Large intestine (tissue), 12 donors: Measurements from ENCODE around the gene FLACC1. TPM values are rescaled to one million over a fixed set of nuclear protein-coding genes. Genes with fewer than 3 reads are reported as not detected.

Experiments
- DNase-seq, 2 donors: peaks; one replicate each; pipeline versions ENCODE4 v3.0.0 to v3.0.0-alpha.2; 2013
- H3K27ac ChIP-seq: one replicate; pipeline ENCODE4 v1.5.1; 2013; ENCODE audit warnings: low read length
- H3K27me3 ChIP-seq: 2 replicates; pipeline ENCODE4 v1.6.1; 2013; ENCODE audit warnings: low read length; ENCODE audit not compliant: control insufficient read depth, insufficient read depth
- H3K36me3 ChIP-seq: 2 replicates; pipeline ENCODE4 v1.6.1; 2013; ENCODE audit warnings: low read length; ENCODE audit not compliant: control insufficient read depth, insufficient read depth
- H3K4me1 ChIP-seq: one replicate; pipeline ENCODE4 v1.6.1; 2013; ENCODE audit warnings: low read length; ENCODE audit not compliant: control insufficient read depth, insufficient read depth
- H3K4me3 ChIP-seq: one replicate; pipeline ENCODE4 v1.5.1; 2013; ENCODE audit warnings: low read length
- H3K9me3 ChIP-seq: one replicate; pipeline ENCODE4 v1.6.1; 2013; ENCODE audit warnings: mild to moderate bottlenecking, low read depth, low read length, moderate library complexity; ENCODE audit not compliant: control insufficient read depth
- WGBS: methylation state at CpG from one replicate; pipeline ENCODE4 v1.1.5; 2013; ENCODE audit warnings: low lambda C conversion rate; ENCODE audit not compliant: insufficient coverage; 5-methylcytosine and 5-hydroxymethylcytosine counted together
- long read RNA-seq, 11 donors: transcript quantifications; one replicate each; lab custom pipeline, GENCODE V29; 2026
- polyA plus RNA-seq: library from polyadenylated mRNA; unstranded; fragments of 120-200 nt; gene quantifications from one replicate; pipeline ENCODE4 v1.2.1, GENCODE V29; 2013

FLACC1 gene
- polyA plus RNA-seq: 0.76 TPM
- long read RNA-seq, donor 1: 0 reads
- long read RNA-seq, donor 2: 0 reads
- long read RNA-seq, donor 3: 0 reads
- long read RNA-seq, donor 4: 0 reads
- long read RNA-seq, donor 5: 0 reads
- long read RNA-seq, donor 6: 0 reads
- long read RNA-seq, donor 7, partial matches to known transcripts: 8 of 8 reads
- long read RNA-seq, donor 7, other reads (novel, unspliced or antisense): 0 of 8 reads
- long read RNA-seq, donor 8: 0 reads
- long read RNA-seq, donor 9: 0 reads
- long read RNA-seq, donor 10: 0 reads
- long read RNA-seq, donor 11: 0 reads

GRCh38 chr2:201357221-201357620, at the start of gene FLACC1:
TSS of gene FLACC1 (minus strand) at chr2:201357345. CDS start at chr2:201351404, 5,941 bp downstream.
- Histone ChIP-seq H3K9me3 (no peaks in the 10 kb centered on the region), H3K4me1 (no peaks in the 10 kb centered on the region), H3K27ac (no peak within 1 kb of the TSS), H3K4me3 (no peak within 1 kb of the TSS), H3K36me3 (peaks cover 9% of the 10 kb centered on the region), H3K27me3 (no peaks in the 10 kb centered on the region)
- WGBS: 57% methylated on average over 1 of the region's 1 CpG
- peak; percentile 38 to 79 for DNase-seq

- peaks cover 28% of the 10 kb centered on the region for H3K4me1 ChIP-seq
- peaks cover 4% of the 10 kb centered on the region for H3K36me3 ChIP-seq
- peak; percentile 48 to 78 for DNase-seq
- WGBS: 50% methylated on average over 2 of the region's 3 CpGs
- H3K27ac ChIP-seq: peak overlapping the region; percentile 79
- H3K9me3 ChIP-seq: no peaks in the 10 kb centered on the region
- H3K27me3 ChIP-seq: no peaks in the 10 kb centered on the region
- no peak overlapping the region for H3K4me3 ChIP-seq
Observed at GRCh38 chr2:201406077-201406662, 49.0 kb upstream of the FLACC1 start.

- Histone ChIP-seq H3K36me3 (no peaks in the 10 kb centered on the region), H3K4me1 (peaks cover 28% of the 10 kb centered on the region), H3K9me3 (no peaks in the 10 kb centered on the region), H3K27me3 (no peaks in the 10 kb centered on the region), H3K27ac (peak overlapping the region; percentile 79), H3K4me3 (no peak overlapping the region)
- no CpG with 5 or more reads among the region's 3 CpGs for WGBS
- peak in 1 of 2 donors; percentile 60 for DNase-seq
Observed at GRCh38 chr2:201404699-201405280, 47.6 kb upstream of the FLACC1 start.

- no peak for DNase-seq
- H3K9me3 ChIP-seq: no peaks in the 10 kb centered on the region
- no peak overlapping the region for H3K4me3 ChIP-seq
- no peaks in the 10 kb centered on the region for H3K27me3 ChIP-seq
- whole genome bisulfite sequencing: 90% methylated on average over 2 of the region's 3 CpGs
- H3K27ac ChIP-seq: no peak overlapping the region
- H3K36me3 ChIP-seq: peaks cover 3% of the 10 kb centered on the region
- peaks cover 28% of the 10 kb centered on the region for H3K4me1 ChIP-seq
Observed at GRCh38 chr2:201403880-201404279, 46.7 kb upstream of the FLACC1 start.

GRCh38 chr2:201402651-201403562, 45.8 kb upstream of the FLACC1 start:
- H3K4me1 ChIP-seq: peaks cover 28% of the 10 kb centered on the region
- peaks cover 5% of the 10 kb centered on the region for H3K36me3 ChIP-seq
- H3K9me3 ChIP-seq: no peaks in the 10 kb centered on the region
- H3K4me3 ChIP-seq: no peak overlapping the region
- DNase-seq: peak in 1 of 2 donors; percentile 45
- no peak overlapping the region for H3K27ac ChIP-seq
- no peaks in the 10 kb centered on the region for H3K27me3 ChIP-seq
- WGBS: 63% methylated on average over 4 of the region's 6 CpGs

- no peak for DNase-seq
- Histone ChIP-seq H3K4me3 (no peak overlapping the region), H3K36me3 (peaks cover 9% of the 10 kb centered on the region), H3K27ac (no peak overlapping the region), H3K9me3 (no peaks in the 10 kb centered on the region), H3K27me3 (no peaks in the 10 kb centered on the region), H3K4me1 (peaks cover 28% of the 10 kb centered on the region)
- WGBS: no CpG with 5 or more reads among the region's 3 CpGs
Observed at GRCh38 chr2:201401815-201402214, 44.7 kb upstream of the FLACC1 start.

GRCh38 chr2:201396595-201396994, 39.5 kb upstream of the FLACC1 start:
- no peak overlapping the region for H3K4me3 ChIP-seq
- no peaks in the 10 kb centered on the region for H3K4me1 ChIP-seq
- H3K36me3 ChIP-seq: peaks cover 24% of the 10 kb centered on the region
- H3K27ac ChIP-seq: no peak overlapping the region
- no peak for DNase-seq
- no peaks in the 10 kb centered on the region for H3K9me3 ChIP-seq
- no peaks in the 10 kb centered on the region for H3K27me3 ChIP-seq
- 86% methylated on average over 5 of the region's 8 CpGs for WGBS

- peaks cover 2% of the 10 kb centered on the region for H3K4me1 ChIP-seq
- no peaks in the 10 kb centered on the region for H3K27me3 ChIP-seq
- H3K36me3 ChIP-seq: peaks cover 55% of the 10 kb centered on the region
- H3K9me3 ChIP-seq: no peaks in the 10 kb centered on the region
- no CpG with 5 or more reads among the region's 1 CpG for WGBS
- peak; percentile 28 to 31 for DNase-seq
- no peak overlapping the region for H3K4me3 ChIP-seq
- no peak overlapping the region for H3K27ac ChIP-seq
Observed at GRCh38 chr2:201383136-201383535, 26.0 kb upstream of the FLACC1 start.

- Histone ChIP-seq H3K36me3 (peaks cover 28% of the 10 kb centered on the region), H3K4me1 (peaks cover 2% of the 10 kb centered on the region), H3K4me3 (no peak overlapping the region), H3K27me3 (no peaks in the 10 kb centered on the region), H3K27ac (no peak overlapping the region), H3K9me3 (no peaks in the 10 kb centered on the region)
- DNase-seq: no peak
- WGBS: 77% methylated on average over 4 of the region's 5 CpGs
Observed at GRCh38 chr2:201378496-201379397, 21.6 kb upstream of the FLACC1 start.
